CMK (cell line): ENCODE measurements around the gene TMEM91.
A peak's percentile ranks its signal among the peaks of the same experiment; 100 is the strongest.
"Not testable (repeated sequence)": the region's sequence is repeated elsewhere in the genome, so short reads cannot be mapped to it uniquely, and the experiment has no call there.

Experiments used
- DNase-seq: peaks from one replicate; pipeline ENCODE4 v3.0.0-alpha.2; 2010; ENCODE audit warnings: low read depth

TMEM91 gene

DNA sequence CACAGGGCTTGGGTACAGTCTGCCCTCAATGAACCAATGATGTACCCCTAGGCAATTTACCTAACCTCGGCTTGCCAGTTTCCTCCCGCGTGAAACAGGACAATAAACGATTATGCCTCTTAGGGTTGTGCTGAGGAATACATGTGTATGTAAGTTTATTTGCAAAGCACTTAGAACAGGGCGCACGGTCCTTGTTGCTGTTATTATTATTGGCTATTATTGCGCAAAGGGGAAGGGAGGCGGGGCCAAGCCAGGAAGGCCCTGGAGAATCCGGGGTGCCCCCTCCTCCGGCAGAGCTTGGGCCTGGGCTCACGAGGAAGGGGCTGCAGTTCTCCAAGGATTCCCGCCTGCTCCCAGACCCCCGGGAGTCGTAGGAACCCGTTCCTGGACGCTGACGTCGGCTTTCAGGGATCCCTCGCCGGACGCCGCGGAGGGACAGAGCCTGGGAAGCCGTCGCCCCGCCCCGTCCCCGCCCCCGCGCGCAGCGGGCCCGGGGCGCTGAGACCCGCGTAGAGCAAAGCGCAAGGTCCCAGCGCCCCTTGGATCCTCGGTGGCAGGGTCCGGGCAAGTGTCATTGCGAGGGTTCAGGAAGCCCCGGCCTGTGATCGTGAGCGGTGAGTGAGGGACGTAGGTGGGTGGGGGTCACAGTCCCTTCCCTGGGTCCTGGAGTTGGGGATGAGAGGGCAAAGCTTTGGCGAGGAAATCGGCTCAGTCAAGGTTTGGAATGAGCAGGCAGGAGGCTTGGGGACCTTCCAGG, at the start of gene TMEM91:
Gene TMEM91 (plus strand): TSS at position 293 of the 757 bp plus-strand sequence. CDS start 1,777 bp downstream, outside the sequence.
- DNase-seq: no peak

DNA sequence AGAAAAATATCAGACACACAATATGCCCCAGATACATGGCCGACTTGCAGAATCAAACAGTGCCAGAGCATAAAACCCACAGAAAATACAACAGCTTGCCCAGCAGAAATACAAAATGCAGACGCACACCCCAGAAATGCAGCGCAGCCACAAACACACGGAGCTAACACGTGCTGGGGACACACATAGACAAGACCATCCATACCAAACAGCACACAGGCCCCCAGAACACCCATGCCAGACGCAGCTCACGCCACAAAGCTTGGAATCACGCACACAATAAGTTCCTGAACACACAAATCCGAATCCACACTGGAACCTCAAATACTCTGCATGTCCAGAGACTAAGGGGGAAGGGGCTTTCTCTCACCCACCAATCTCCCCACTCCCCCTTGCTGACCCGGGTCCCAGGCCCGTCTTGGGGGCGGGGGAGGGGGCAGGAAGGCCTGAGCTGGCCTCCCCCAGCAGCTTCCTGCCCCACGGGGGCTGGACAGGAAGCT, 49.2 kb upstream of the TMEM91 start:
- DNase-seq: no peak

DNA sequence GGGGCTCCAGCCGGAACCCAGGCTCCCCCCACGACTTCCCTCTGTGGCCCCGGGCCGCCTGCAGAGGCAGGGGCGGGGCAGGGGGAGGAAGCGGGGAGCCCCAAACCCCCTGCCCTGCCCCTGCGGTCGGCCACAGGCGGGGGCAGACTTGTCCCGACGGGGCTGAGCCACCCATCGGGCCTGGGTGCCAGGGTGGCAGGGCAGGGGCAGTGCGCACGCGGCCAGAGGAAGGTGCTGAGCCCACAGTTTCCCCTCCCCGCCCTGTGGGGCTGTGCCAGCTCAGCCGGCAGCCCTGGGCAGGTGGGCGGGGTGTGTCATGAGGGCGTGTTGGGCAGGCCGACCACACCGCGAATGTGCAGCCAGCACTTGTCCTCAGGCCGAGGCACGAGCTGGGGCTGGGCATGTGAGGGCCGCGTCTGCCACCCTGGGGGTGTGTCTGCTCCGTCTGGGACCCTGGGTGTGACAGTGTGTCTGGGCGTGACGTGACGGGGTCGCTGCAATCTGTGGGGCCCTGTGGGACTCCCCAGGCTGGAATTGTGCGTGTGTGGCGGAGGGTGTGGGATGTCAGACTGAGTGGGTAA, 48.7 kb upstream of the TMEM91 start:
- DNase-seq: peak; percentile 95

DNA sequence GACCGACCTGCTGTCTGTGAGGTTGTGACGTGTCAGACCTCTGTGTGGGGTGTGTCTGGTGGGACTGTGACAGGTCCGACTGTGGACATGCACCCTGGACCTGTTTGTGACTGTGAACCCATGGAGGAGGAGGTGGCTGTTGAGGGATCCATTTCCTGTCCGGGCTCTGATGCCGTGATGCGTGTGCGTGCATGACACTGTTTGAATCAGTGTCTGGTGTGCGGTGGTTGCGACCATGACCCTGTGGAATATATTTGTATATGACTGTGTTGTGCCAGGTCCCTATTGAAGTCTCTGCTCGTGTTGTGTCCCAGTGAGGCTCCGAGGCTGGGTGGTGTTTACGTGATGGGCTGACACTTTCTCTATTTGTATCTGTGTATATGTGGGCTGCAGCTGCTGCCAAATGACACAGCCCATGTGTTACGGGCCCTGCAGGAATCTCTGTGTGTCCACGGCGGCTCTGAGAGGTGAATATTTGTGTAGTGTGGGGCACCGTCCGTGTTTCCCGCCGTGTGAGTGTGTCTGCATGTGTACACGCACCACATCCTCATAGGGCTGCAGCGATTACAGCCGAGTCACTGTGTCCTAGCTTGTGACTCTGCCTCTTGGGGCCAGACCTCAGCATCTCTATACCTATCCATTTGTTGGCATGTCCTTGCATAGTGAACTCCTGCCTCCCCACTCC, 48.0 kb upstream of the TMEM91 start:
- DNase-seq: no peak

DNA sequence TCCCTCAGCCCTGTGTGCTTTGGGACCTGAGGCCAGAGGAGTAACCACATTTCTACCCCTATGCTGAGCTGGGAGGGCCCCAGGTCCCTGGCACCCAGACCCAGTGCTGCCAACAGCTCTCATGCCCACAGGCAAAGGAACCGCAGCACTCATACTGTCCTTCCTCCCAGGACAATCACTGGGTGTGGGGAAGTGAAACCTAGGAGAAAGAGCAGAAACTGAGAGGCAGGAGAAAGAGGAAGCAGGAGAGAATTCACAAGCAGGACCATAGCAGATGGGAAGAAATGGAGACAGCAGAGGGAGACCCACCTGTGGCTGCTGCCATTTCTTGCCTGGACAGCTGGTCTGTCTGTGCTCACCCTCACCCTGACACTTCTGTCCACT, 47.5 kb upstream of the TMEM91 start:
- no peak for DNase-seq

DNA sequence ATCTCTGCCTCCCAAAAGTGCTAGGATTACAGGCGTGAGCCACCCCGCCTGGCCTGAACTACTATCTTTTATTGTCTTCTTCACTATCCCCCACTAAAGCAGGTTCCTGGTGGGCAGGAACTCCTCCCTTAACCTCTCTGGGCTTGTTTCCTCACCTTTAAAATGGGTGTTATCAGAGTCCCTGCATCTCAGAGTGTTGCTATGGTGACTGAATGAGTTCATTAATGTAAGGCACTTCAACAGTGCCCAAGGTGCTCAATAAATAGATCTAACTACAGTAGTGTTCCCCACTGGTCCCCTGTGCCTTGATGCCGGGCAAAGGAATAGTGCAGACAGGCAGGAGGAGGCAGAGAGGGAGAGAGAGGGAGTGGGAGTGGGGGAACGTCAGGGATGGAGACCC, 45.9 kb upstream of the TMEM91 start:
- DNase-seq: no peak

DNA sequence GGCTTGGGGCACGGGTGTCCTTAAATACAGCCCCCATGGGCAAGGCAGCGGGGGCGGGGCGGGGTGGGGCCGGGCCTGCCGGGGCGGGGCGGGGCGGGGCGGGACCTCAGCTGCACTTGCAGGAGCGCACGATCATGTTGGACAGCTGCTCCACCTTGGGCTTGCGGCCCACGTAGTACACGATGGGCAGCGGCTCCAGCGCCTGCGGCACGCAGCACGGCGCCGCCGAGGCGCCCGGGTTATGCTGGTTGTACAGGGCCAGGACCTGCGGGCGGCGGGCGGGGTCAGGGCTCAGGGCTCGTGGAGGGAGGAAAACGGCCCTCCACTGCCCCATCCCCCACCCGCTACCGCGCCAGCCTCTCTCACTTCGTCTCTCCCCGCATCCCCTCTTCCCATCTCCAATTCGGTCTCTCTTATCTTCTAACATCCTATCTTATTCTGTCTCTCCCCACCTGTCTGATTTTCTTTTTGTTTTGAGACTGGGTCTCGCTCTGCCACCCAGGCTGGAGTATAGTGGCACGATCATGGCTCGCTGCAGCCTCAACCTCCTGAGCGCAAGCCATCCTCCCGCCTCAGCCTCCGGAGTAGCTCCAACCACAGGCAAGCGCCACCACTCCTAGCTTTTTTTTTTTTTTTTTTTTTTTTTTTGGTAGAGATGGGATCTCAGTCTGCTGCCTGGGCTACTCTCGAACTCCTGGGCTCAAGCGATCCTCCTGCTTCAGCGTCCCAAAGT, 45.2 kb upstream of the TMEM91 start:
- DNase-seq: no peak

DNA sequence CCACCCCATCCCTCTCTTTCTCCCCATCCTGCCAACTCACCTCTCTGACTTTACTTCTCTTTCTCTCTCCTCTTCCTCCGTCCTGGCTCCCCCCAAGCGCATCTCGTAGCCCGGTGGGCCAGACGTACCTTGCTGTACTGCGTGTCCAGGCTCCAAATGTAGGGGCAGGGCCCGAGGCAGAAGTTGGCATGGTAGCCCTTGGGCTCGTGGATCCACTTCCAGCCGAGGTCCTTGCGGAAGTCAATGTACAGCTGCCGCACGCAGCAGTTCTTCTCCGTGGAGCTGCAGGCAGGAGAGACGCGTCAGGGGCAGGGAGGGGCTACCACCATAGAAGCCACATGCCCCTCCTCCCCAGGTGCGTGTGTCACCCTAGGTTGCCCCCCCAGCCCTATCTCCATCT, 44.3 kb upstream of the TMEM91 start:
- no peak for DNase-seq

DNA sequence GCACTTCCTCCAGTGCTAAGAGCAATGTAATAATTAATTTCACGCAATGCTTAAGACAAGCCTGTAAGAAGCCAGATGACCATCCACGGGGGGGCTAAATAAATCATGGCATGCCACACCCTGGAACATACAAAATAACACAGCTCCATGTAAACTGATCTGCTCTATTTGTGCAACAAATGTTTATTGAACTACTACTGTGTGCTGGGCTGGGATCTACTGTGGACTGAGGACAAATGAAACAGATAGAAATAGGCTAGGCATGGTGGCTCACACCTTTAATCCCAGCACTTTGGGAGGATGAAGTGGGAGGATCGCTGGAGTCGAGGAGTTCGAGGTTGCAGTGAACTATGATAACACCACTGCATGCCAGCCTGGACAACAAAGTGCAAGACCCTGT, 43.9 kb upstream of the TMEM91 start:
- DNase-seq: no peak

DNA sequence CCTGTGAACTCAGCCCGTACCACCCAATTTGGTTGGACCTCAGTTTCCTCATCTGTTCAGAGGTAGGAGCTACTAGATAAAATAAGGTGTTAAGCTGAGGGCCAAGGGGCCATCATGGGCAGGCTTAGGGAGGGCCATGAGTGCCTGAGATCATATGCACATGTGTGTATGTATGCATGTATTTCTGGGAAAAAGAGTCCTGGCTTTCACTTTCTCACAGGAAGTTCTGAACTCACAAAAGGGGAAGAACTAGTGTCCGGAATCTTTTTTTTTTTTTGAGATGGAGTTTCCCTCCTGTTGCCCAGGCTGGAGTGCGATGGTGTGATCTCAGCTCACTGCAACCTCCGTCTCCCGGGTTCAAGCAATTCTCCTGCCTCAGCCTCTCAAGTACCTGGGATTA, 41.5 kb upstream of the TMEM91 start:
- DNase-seq: no peak

DNA sequence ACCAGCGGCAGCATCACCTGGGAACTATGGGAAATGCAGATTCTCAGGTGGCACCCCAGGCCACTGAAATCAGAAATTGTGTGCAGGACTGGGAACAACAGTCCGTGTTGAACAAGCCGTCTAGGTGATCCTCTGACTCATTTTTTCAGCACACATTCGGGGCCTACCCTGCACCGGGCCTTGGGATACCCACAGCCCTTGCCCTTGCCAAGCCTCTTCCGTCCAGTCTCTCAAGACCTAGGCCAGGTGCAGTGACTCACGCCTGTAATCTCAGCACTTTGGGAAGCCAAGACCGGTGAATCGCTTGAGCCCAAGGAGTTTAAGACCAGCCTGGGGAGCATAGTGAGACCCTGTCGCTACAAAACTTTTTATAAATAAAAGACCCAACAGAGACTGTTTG, 40.9 kb upstream of the TMEM91 start:
- no peak for DNase-seq

DNA sequence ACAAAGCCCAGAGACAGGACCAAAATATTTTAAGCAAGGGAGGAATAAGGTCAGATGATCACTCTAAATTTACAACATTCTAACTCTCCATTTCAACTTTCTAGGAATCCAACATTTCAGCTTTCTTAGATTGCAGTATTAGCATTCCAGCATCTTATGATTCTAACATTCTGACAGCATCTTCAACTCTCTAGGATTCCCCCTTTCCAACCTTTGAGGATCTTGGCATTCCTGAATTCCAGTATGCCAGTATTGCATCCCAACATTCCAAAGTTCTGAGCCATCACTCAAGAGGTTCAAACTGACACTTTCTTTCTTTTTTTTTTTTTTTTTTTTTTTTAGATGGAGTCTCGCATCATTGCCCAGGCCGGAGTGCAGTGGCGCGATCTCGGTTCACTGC, 36.4 kb upstream of the TMEM91 start:
- DNase-seq: no peak

DNA sequence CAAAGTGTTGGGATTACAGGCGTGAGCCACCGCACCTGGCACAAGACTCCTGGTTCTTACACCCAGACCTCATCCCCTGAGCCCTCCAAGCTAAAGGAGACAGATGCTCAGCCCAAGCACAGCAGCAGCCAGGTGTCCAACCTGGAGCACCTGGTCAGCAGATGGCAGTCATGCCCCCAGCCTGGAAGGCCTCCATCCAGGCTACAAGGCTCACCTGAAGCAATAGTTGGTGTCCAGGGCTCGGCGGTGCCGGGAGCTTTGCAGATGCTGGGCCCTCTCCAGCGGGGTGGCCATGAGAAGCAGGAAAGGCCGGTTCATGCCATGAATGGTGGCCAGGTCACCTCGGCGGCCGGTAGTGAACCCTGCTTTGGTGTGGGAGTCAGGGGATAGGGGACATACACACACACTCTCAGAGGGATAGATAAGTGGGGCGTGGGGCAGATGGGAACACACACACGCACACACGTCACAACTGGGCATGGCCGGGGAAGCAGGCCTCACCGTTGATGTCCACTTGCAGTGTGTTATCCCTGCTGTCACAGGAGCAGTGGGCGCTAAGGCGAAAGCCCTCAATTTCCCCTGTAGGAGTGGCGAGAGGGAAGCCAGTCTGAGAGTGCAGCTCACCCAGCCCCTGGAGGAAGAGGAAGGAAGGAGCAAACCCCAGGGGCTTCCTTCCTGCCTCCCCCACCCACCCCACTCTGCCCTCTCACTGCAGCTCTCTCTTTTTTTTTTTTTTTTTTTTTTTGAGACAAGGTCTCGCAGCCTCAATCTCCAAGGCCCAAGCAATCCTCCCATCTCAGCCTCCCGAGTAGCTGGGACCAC, 34.5 kb upstream of the TMEM91 start:
- DNase-seq: no peak

DNA sequence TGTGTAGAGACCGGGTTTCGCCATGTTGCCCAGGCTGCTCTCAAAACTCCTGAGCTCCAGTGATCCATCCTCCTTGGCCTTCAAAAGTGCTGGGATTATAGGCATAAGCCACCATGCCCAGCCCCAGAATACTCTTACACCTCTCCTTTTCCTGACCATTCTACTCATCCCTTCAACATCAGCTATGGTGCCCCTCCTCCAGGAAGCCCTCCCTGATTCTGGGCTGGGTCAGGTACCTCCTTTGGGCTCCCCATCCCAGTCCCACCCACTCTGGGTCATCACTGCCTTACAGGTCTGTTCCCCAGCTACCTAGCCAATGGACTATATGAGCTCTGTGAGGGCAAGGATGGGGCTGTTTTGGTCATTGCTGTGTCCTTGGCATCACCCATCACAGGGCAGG, 32.2 kb upstream of the TMEM91 start:
- no peak for DNase-seq

DNA sequence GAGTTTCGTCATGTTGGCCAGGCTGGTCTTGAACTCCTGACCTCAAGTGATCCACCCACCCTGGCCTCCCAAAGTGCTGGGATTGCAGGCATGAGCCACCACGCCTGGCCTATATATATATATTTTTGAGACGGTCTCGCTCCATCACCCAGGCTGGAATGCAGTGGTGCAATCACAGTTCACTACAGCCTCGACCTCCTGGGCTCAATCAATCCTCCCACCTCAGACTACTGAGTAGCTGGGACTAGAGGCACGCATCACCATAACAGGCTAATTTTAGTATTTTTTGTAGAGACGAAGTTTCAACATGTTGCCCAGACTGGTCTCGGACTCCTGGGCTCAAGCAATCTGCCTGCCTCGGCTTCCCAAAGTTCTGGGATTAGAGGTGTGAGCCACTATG, 29.4 kb upstream of the TMEM91 start:
- DNase-seq: not testable (repeated sequence)

DNA sequence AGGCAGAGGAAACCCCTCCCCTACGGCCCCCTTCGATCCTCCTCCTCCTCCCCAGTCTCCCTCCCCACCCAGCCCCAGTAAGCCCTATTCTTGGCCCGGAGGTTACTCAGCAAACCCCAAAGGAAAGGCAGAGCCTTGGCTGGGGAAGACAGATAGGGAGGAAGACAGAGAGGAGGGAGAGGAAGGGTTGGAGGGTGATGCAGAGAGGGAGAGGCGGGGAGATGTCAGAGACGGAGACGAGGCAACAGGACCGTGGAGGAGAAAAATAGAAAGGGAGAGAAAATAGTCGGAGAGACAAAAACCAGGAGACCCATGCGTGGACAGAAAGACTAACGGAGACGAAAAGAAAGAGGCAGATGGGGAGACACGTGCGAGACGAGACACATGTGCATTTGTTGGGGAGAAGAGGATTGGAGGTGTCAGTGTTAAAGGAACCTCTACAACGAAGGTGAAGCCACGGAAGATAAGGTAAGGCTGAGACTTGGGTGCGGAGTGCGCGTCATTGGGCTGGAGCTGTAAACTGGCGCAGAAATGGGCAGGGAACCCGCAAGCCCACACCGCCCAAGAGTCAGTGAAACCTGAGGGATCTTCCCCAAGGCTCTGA, 25.5 kb upstream of the TMEM91 start:
- DNase-seq: peak; percentile 89

DNA sequence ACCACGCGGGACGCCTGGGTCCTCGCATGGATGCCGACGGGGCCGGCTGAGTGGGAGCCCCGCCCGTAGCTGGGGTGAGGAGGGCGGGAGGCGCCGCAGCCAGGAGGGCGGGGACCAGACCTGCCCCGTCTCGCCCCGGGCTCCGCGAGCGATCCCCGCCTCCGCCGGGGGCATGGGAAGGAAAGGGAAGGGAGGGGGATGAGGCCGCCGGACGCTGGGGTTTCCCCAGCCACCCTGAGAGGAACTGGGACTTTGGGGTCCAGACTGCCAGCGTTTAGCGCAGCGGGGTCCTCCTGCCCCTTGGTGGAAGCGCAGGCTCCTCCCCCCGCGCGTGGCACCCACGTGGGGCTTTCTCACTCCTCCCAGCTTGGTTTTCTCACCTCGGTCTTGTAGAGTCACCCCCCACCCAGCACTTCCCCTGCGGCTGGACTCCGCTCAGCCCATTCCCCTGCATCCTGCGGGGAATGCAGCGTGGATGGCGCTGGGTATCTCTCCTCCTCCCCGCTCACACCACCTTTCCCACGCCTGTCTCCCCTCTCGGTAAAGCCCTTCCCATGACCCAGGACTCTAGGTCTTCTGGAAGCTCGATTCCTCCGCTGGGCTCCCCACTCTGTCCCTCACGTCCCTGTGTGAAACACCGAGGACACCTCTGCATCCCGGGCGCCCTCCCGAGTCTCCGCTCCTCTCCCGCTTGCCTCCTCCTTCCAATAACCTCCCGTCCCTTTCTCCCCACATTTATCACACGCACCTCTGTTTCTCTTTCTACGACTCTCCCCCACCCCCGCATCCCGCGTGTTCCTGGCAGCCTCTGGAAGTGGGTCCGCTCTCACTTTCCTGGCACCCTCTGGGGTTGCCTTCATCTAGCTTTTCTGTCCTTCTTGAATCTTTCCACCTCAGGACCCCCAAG, 24.7 kb upstream of the TMEM91 start:
- peak; percentile 91 for DNase-seq

DNA sequence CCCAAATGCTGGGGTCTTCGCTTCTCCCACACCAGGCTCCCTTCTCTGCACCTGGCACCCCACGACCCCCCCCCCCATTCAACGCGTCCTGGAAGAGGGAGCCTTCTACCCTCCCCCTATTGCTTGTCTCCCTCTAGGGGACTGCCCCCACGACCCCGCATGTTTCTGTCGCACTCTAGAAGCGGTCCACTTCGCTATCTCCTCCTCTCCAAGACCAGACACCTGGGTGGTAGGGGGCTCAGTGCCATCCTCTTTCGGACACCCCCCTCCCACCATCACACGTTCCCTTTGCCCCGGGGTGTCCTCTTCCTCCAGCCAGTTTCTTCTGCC, 24.1 kb upstream of the TMEM91 start:
- DNase-seq: no peak

DNA sequence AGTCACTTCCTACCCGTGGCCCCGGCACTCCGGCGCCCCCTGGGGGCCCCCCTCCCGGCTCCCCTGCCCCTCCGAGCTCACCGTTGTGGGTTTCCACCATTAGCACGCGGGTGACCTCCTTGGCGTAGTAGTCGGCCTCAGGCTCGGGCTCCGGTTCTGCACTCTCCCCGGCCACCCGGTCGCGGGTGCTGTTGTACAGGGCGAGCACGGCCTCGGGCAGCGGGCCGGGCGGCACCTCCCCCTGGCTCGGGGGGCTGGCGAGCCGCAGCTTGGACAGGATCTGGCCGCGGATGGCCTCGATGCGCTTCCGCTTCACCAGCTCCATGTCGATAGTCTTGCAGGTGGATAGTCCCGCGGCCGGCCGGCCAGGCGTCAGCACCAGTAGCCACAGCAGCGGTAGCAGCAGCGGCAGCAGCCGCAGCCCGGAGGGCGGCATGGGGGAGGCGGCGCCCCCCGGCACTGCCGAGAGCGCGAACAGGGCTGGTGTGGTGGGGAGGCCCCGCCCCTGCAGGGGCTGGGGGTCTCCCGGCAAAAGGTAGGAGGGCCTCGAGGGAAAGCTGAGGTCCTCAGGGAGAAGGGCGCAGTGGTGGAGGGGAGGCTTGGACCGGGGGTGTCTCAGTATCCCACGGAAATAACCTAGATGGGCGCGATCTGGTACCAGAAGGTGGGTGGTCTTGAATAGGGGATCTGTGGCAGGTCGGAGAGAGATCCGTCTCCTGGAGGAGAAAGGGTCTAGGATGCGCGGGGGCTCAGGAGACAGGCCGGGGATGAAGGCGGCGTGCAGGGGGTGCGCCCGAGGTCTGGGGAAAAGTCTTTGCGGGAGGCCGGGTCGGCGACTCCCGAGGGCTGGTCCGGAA, 23.5 kb upstream of the TMEM91 start:
- peak; percentile 54 for DNase-seq
